AG08396 (cell line): Measurements from ENCODE around the gene COX6A2.
"Not testable (repeated sequence)": the region's sequence is repeated elsewhere in the genome, so short reads cannot be mapped to it uniquely, and the experiment has no call there.

Source experiments
- DNase-seq: peaks from one replicate; pipeline ENCODE4 v3.0.0; 2012; ENCODE audit warnings: low spot score, mixed read lengths

COX6A2 gene

GRCh38 chr16:31461921-31462804 is 34.0 kb upstream of the COX6A2 start:
- no peak for DNase-seq

GRCh38 chr16:31461201-31461920 is 33.2 kb upstream of the COX6A2 start:
- no peak for DNase-seq

DNA sequence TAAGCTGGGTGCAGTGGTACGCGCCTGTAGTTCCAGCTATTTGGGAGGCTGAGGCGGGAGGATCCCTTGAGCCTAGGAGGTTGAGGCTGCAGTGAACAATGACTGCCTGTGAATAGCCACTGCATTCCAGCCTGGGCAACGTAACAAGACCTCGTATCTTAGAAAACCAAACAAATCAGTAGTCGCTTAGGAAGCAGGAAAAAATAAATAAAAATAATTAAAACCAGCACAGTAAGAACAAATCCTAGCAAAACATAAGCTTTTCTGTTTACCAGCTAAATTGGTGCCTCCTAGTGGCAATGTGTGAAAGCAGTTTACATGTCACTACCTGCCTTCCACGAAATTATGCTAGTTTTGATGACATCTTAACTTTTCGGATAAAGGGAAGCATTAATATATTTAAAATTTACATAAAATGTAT is 32.4 kb upstream of the COX6A2 start:
- peak; percentile 56 for DNase-seq

DNA sequence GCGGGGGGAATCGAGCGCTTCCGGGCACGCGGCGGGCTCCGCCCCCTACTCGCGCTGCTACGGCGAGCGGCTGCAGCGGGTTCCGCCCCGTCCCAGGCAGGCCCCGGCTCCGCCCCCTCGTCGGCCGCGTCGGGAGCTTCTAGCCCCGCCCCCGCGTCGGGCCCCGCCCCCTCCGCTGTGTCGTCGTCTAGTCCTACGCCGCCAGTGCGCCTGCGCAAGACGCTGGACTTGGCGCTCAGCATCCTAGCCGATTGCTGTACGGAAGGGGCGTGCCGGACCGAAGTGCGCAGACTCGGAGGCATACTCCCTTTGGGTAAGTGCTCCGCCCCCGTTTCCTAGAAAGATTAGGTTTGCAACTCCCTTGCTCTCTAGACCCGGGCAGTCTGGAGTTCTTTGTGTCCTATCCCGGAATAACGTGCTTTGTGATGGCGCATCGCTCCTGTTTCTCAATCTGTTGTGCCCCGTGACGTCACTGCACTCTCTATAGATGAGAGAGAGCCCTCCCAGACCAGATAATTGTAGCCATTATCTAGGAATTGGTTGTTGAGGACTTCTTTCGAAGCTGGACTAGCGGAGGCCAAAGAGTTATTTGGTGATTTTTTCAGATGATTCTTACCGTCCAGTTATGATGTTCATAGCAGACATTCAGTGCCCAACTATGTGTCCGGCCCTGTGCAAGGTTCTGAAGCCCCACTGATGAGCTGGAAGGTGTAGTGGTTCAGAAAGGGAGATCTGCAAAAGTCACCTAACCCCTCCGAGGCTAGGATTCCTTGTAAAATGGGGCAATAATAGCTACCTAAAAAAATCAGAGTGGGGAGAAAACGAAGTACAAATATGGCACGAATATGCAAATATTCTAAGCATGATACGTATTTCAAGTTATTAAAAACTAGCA is 31.8 kb upstream of the COX6A2 start:
- DNase-seq, result peak; percentile 98

GRCh38 chr16:31458844-31459686 is 30.9 kb upstream of the COX6A2 start, which contains the start of gene ARMC5:
TSS of gene ARMC5 (plus strand) at chr16:31459501. CDS start at chr16:31459525, 24 bp downstream.
- peak; percentile 93 for DNase-seq

DNA sequence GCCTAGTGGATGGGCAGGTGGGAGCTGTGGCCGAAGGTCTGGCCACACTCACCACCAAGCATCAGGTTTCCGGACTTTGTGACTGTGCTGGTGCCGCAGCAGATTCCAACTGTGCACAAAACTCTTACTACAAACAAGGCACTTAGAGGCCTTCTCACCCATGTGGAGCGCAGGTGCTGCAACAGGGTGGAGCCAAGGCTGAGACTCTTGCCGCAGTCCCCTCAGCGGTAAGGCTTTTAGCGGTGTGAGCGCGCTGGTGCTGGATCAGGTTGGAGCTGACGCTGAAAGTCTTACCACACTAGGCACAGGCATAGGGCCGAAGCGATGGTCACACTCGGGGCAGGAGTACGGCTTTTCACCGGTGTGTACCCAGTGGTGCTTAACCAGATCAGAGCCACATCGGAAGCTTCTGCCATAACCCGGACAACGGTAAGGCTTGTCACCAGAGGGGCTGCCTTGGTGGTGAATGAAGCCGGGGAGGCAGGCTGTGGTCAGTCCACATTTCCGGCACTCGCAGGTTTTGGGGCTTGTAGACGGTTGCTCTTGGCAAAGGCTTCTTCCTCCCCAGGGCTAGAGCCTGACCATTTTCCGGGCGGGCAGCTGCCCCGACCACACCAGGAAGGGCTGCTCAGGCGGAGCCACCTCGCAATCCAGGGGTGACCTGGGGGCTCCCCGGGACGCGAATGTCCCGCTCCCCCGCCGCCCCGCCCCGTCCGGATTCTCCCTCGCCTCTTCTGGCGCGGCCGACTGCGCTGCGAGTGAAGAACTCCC is 30.1 kb upstream of the COX6A2 start:
- DNase-seq, result no peak

DNA sequence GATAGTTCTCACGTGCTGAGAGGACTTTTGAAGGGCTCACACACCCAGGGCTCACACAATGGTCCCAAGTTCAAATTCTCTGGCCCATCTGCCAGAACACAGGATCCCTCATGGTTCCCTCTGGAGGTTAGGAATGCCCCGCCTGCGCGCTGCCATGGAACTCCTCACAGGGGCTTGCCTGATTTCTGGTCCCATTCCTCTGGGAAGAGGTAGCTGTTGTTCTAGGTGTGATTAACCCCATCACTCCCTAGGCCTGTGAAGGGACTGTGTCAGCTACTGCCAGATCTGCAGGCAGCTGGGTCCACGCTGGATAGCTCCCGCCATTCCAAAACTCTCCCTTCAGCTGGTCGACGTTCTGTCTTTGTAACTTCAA is 28.8 kb upstream of the COX6A2 start:
- no peak for DNase-seq

- no peak for DNase-seq
Observed at GRCh38 chr16:31455601-31456314, 27.6 kb upstream of the COX6A2 start.

GRCh38 chr16:31453255-31454204 is 25.4 kb upstream of the COX6A2 start:
- DNase-seq, result no peak

GRCh38 chr16:31452631-31453106 is 24.5 kb upstream of the COX6A2 start:
- DNase-seq, result peak; percentile 77

DNA sequence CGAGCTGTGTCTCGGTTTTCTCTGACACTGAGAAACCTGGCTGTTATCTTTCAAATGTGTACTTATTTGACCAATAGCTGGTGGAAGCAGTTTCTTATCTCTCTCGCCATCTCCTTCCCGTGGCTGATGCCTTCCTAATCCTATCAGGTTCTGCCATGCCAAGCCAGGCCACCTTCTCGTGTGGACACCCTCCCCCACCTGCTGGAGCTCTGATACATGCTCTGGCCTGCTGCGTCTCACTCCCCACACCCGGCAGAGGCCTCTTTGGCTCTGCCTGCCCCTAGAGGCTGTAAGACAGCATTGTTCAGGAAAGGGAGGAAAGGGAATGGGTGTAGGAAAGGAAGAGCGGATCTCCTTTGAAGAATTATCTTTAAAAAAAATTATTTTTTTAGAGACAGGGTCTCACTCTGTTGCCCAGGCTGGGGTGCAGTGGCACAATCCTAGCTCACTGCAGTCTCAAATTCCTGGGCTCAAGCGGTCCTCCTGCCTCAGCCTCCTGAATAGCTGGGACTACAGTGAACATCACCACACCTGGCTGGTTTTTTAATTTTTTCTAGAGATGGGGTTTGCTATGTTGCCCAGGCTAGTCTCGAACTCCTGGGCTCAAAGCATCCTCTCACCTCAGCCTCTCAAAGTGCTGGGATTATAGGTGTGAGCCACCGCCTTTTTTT is 23.7 kb upstream of the COX6A2 start:
- DNase-seq, result peak; percentile 81

GRCh38 chr16:31451201-31451600 is 23.0 kb upstream of the COX6A2 start:
- DNase-seq, result no peak

- not testable (repeated sequence) for DNase-seq
Observed at GRCh38 chr16:31445931-31446330, 17.8 kb upstream of the COX6A2 start.

- DNase-seq, result no peak
Observed at GRCh38 chr16:31441956-31442355, 13.8 kb upstream of the COX6A2 start.

GRCh38 chr16:31440516-31441184 is 12.5 kb upstream of the COX6A2 start:
- DNase-seq, result no peak

- DNase-seq, result no peak
Observed at GRCh38 chr16:31439519-31439918, 11.4 kb upstream of the COX6A2 start.

GRCh38 chr16:31439023-31439422 is 10.9 kb upstream of the COX6A2 start:
- not testable (repeated sequence) for DNase-seq
